Measurements from ENCODE around the gene GRK5.

GRCh38 chr10:119284679-119285096, 77.3 kb downstream of the GRK5 start:
- TF ChIP-seq, protein P1, sequence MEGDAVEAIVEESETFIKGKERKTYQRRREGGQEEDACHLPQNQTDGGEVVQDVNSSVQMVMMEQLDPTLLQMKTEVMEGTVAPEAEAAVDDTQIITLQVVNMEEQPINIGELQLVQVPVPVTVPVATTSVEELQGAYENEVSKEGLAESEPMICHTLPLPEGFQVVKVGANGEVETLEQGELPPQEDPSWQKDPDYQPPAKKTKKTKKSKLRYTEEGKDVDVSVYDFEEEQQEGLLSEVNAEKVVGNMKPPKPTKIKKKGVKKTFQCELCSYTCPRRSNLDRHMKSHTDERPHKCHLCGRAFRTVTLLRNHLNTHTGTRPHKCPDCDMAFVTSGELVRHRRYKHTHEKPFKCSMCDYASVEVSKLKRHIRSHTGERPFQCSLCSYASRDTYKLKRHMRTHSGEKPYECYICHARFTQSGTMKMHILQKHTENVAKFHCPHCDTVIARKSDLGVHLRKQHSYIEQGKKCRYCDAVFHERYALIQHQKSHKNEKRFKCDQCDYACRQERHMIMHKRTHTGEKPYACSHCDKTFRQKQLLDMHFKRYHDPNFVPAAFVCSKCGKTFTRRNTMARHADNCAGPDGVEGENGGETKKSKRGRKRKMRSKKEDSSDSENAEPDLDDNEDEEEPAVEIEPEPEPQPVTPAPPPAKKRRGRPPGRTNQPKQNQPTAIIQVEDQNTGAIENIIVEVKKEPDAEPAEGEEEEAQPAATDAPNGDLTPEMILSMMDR (IDR thresholded peaks at IDR 0.05) = no peak
- TF ChIP-seq, protein P2, sequence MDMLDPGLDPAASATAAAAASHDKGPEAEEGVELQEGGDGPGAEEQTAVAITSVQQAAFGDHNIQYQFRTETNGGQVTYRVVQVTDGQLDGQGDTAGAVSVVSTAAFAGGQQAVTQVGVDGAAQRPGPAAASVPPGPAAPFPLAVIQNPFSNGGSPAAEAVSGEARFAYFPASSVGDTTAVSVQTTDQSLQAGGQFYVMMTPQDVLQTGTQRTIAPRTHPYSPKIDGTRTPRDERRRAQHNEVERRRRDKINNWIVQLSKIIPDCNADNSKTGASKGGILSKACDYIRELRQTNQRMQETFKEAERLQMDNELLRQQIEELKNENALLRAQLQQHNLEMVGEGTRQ (CRISPR knock-in tag; IDR thresholded peaks at IDR 0.05) = no peak
- TF ChIP-seq, protein P3, sequence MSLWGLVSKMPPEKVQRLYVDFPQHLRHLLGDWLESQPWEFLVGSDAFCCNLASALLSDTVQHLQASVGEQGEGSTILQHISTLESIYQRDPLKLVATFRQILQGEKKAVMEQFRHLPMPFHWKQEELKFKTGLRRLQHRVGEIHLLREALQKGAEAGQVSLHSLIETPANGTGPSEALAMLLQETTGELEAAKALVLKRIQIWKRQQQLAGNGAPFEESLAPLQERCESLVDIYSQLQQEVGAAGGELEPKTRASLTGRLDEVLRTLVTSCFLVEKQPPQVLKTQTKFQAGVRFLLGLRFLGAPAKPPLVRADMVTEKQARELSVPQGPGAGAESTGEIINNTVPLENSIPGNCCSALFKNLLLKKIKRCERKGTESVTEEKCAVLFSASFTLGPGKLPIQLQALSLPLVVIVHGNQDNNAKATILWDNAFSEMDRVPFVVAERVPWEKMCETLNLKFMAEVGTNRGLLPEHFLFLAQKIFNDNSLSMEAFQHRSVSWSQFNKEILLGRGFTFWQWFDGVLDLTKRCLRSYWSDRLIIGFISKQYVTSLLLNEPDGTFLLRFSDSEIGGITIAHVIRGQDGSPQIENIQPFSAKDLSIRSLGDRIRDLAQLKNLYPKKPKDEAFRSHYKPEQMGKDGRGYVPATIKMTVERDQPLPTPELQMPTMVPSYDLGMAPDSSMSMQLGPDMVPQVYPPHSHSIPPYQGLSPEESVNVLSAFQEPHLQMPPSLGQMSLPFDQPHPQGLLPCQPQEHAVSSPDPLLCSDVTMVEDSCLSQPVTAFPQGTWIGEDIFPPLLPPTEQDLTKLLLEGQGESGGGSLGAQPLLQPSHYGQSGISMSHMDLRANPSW (CRISPR knock-in tag; conservative IDR thresholded peaks at IDR 0.05; ENCODE audit: low read depth) = no peak
- TF ChIP-seq ZNF317 (CRISPR knock-in tag; IDR thresholded peaks at IDR 0.05; ENCODE audit: borderline replicate concordance, low read depth) (no peak), ETV6 (CRISPR knock-in tag; IDR thresholded peaks at IDR 0.05) (no peak), SP1 (CRISPR knock-in tag; conservative IDR thresholded peaks at IDR 0.05) (no peak), IRF1 (CRISPR knock-in tag; IDR thresholded peaks at IDR 0.05) (no peak), NR1H2 (CRISPR knock-in tag; IDR thresholded peaks at IDR 0.05) (no peak)
- TF ChIP-seq, protein P4, sequence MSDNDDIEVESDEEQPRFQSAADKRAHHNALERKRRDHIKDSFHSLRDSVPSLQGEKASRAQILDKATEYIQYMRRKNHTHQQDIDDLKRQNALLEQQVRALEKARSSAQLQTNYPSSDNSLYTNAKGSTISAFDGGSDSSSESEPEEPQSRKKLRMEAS (CRISPR knock-in tag; IDR thresholded peaks at IDR 0.05) = no peak
